HepG2 (cell line): Measurements from ENCODE around the gene RNU6-8. TPM values are rescaled to one million over a fixed set of nuclear protein-coding genes. Genes with fewer than 3 reads are reported as not detected.

Experiments used
- ATF5 ChIP-seq: sonication (generic); formaldehyde crosslinking; IDR thresholded peaks from 2 replicates; pipeline ENCODE4 v1.4.0; 2020; ENCODE audit warnings: mild to moderate bottlenecking, low read depth, missing genetic modification reagents
- DNMT1 ChIP-seq: sonication (generic); formaldehyde crosslinking; IDR thresholded peaks from 2 replicates; pipeline ENCODE4 v1.5.1; 2020; ENCODE audit warnings: mild to moderate bottlenecking, missing genetic modification reagents
- FLYWCH1 ChIP-seq: sonication (generic); formaldehyde crosslinking; IDR thresholded peaks from 2 replicates; pipeline ENCODE4 v1.8.1; 2023; ENCODE audit warnings: mild to moderate bottlenecking, missing genetic modification reagents
- GABPB1 ChIP-seq: IDR thresholded peaks from 2 replicates; pipeline ENCODE4 v1.6.1; 2016; ENCODE audit warnings: mild to moderate bottlenecking, missing genetic modification reagents, moderate library complexity, missing compliant biosample characterization
- HES4 ChIP-seq: sonication (generic); formaldehyde crosslinking; IDR thresholded peaks from 2 replicates; pipeline ENCODE4 v1.9.0; 2021; ENCODE audit warnings: mild to moderate bottlenecking, missing genetic modification reagents, borderline replicate concordance
- KLF11 ChIP-seq: IDR thresholded peaks from 2 replicates; pipeline ENCODE4 v1.6.1; 2016; ENCODE audit warnings: missing compliant biosample characterization
- MAZ ChIP-seq, 2 experiments: sonication (generic) in 1 of 2; formaldehyde crosslinking in 1 of 2; IDR thresholded peaks; 2 replicates each; pipeline versions ENCODE4 v1.5.0 to v1.6.1; 2012 to 2020; ENCODE audit warnings: low read depth in 2 of 2, mild to moderate bottlenecking in 2 of 2, borderline replicate concordance in 1 of 2, improper control_type of control experiment in 1 of 2, low read length in 1 of 2, missing genetic modification reagents in 1 of 2, moderate library complexity in 1 of 2
- MTA1 ChIP-seq: sonication (generic); formaldehyde crosslinking; IDR thresholded peaks from 2 replicates; pipeline ENCODE4 v1.4.0; 2020; ENCODE audit warnings: missing genetic modification reagents, mild to moderate bottlenecking, borderline replicate concordance
- SP4 ChIP-seq: sonication (generic); formaldehyde crosslinking; IDR thresholded peaks from 2 replicates; pipeline ENCODE4 v1.8.1; 2023; ENCODE audit warnings: mild to moderate bottlenecking, missing genetic modification reagents
- ZBTB33 ChIP-seq: sonication (generic); formaldehyde crosslinking; IDR thresholded peaks from 2 replicates; pipeline ENCODE4 v1.4.0; 2020; ENCODE audit warnings: missing genetic modification reagents
- ZMYM4 ChIP-seq: sonication (generic); formaldehyde crosslinking; IDR thresholded peaks from 2 replicates; pipeline ENCODE4 v1.8.1; 2023; ENCODE audit warnings: mild to moderate bottlenecking, missing genetic modification reagents
- ZNF232 ChIP-seq: sonication (generic); formaldehyde crosslinking; IDR thresholded peaks from 2 replicates; pipeline ENCODE4 v1.4.0; 2020; ENCODE audit warnings: missing genetic modification reagents, borderline replicate concordance
- ZNF326 ChIP-seq: sonication (generic); formaldehyde crosslinking; IDR thresholded peaks from 2 replicates; pipeline ENCODE4 v1.4.0; 2020; ENCODE audit warnings: missing genetic modification reagents, borderline replicate concordance
- ZNF343 ChIP-seq: sonication (generic); formaldehyde crosslinking; IDR thresholded peaks from 2 replicates; pipeline ENCODE4 v1.4.0; 2020; ENCODE audit warnings: mild to moderate bottlenecking, missing genetic modification reagents
- ZNF547 ChIP-seq: sonication (generic); formaldehyde crosslinking; IDR thresholded peaks from 2 replicates; pipeline ENCODE4 v1.5.1; 2020; ENCODE audit warnings: mild to moderate bottlenecking, missing genetic modification reagents
- ZNF775 ChIP-seq: sonication (generic); formaldehyde crosslinking; IDR thresholded peaks from 2 replicates; pipeline ENCODE4 v1.4.0; 2020; ENCODE audit warnings: missing genetic modification reagents, mild to moderate bottlenecking, moderate library complexity, borderline replicate concordance
- ZSCAN20 ChIP-seq: sonication (generic); formaldehyde crosslinking; IDR thresholded peaks from 2 replicates; pipeline ENCODE4 v1.4.0; 2020; ENCODE audit warnings: missing genetic modification reagents, mild to moderate bottlenecking, borderline replicate concordance
- ZSCAN25 ChIP-seq: sonication (generic); formaldehyde crosslinking; IDR thresholded peaks from 2 replicates; pipeline ENCODE4 v1.8.0; 2022; ENCODE audit warnings: mild to moderate bottlenecking, missing genetic modification reagents
- ZSCAN9 ChIP-seq: IDR thresholded peaks from 2 replicates; pipeline ENCODE4 v1.6.1; 2016; ENCODE audit warnings: borderline replicate concordance
- polyA plus RNA-seq, 8 experiments: library from polyadenylated mRNA; depleted of rRNA in 3 of 8; stranded (reverse) in 7 of 8; unstranded in 1 of 8; fragments of >200 nt; fragmentation: Illumina TruSeq in 4 of 8; extraction: Trizol in 4 of 8; gene quantifications; 2 replicates each; pipeline versions ENCODE4 v1.2.1 to v1.2.3, GENCODE V29; 2011 to 2016; ENCODE audit warnings: low read depth in 4 of 8, missing spikeins in 1 of 8, mixed read lengths in 1 of 8; ENCODE audit not compliant: insufficient read depth in 1 of 8
- total RNA-seq, 5 experiments: library from RNA; depleted of rRNA; stranded (reverse); fragments of >200 nt; fragmentation: Illumina TruSeq; extraction: Trizol; gene quantifications; 2 replicates each; pipeline ENCODE4 v1.2.3, GENCODE V29; 2016; ENCODE audit warnings: low read depth in 1 of 5
- TF ChIP-seq, protein P1 (sequence below): sonication (generic); formaldehyde crosslinking; conservative IDR thresholded peaks from 2 replicates; pipeline ENCODE4 v1.8.0; 2022; ENCODE audit warnings: low read depth, missing genetic modification reagents

The RNU6-8 gene
- total and polyA plus RNA-seq, 2 of the 13 experiments (the other 11 are each of a cell fraction or from before 2014, with no cell fraction given), result under 0.01 TPM; not detected in 1

DNA sequence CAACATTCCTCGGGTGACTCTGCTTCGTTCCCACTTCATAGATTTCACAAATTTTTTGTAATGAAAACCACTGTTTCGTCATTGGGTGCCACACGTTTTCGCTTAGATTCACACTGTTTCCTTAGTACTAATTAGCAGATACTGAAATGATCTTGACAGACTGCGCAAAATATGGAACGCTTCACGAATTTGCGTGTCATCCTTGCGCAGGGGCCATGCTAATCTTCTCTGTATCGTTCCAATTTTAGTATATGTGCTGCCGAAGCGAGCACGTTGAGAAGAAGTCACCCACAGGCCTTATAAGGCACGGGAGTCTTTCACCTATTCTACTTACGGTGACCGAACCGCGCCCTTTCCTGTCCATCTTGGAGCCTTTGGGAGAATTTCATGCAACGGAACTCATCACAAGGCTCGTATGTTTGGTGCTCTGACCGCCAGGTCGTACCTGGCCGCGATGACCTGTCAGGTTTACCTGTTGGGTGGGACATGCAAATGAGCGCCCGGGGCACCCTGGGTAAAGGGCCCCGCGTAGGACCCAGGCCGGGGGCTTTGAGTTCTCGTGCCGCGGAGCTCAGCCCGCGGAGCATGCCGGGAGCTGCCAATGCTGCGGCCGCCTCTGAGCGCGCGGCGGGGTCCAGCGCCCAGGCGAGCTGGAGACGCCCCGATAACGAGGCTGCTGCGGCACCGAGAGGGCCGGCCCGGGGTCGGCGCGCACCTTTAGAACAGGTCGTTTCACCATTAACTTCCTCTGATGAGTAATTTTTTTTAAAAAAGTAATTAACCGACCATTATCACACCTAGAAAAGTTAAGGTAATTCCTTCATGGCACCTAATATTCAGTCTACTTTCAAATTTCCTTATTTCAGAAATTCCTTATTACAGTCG lies at the start of gene RNU6-8 (continued):
- TF ChIP-seq ZSCAN20 (CRISPR knock-in tag) (peak; percentile 81), ZSCAN25 (peak; percentile 56; the same call in 1 of the 2 replicates), MAZ (IDR thresholded peaks at IDR 0.05; ENCODE audit: borderline replicate concordance, low read depth, low read length) (peak; percentile 91; the same call in 1 of the 2 replicates), MAZ (CRISPR knock-in tag; IDR thresholded peaks at IDR 0.05; ENCODE audit: low read depth) (peak; percentile 69), ZSCAN9 (CRISPR knock-in tag) (peak; percentile 98), GABPB1 (CRISPR knock-in tag) (peak; percentile 89), ATF5 (CRISPR knock-in tag) (no peak; the same call in 1 of the 2 replicates), ZBTB33 (CRISPR knock-in tag) (peak; percentile 24; the same call in 1 of the 2 replicates), DNMT1 (peak; percentile 91; the same call in 1 of the 2 replicates), HES4 (CRISPR knock-in tag) (peak; percentile 98), ZNF547 (CRISPR knock-in tag) (peak; percentile 92), ZNF232 (CRISPR knock-in tag) (peak; percentile 93), ZNF775 (CRISPR knock-in tag) (peak; percentile 97), FLYWCH1 (CRISPR knock-in tag) (no peak), SP4 (CRISPR knock-in tag) (peak; percentile 98), ZMYM4 (no peak; the same call in none of the 2 replicates), ZNF326 (peak; percentile 81; the same call in 1 of the 2 replicates), ZNF343 (CRISPR knock-in tag) (peak; percentile 88; the same call in 1 of the 2 replicates), KLF11 (CRISPR knock-in tag) (peak; percentile 93; the same call in 1 of the 2 replicates), MTA1 (CRISPR knock-in tag) (peak; percentile 81)
- TF ChIP-seq, protein P1, sequence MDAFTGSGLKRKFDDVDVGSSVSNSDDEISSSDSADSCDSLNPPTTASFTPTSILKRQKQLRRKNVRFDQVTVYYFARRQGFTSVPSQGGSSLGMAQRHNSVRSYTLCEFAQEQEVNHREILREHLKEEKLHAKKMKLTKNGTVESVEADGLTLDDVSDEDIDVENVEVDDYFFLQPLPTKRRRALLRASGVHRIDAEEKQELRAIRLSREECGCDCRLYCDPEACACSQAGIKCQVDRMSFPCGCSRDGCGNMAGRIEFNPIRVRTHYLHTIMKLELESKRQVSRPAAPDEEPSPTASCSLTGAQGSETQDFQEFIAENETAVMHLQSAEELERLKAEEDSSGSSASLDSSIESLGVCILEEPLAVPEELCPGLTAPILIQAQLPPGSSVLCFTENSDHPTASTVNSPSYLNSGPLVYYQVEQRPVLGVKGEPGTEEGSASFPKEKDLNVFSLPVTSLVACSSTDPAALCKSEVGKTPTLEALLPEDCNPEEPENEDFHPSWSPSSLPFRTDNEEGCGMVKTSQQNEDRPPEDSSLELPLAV, result no peak
